B cell (primary cell): ENCODE data around the gene SRBD1. TPM values are rescaled to one million over a fixed set of nuclear protein-coding genes. Genes with fewer than 3 reads are reported as not detected.
A peak's percentile ranks its signal among the peaks of the same experiment; 100 is the strongest.

Experiments
- ATAC-seq: fragments of 200-7000 bp; cut with Tn5 transposase; one replicate; pipeline ENCODE4 v1.10.0; 2021; ENCODE audit warnings: low read depth, mild to moderate bottlenecking, moderate number of reproducible peaks, moderate library complexity
- CTCF ChIA-PET: fragments of 350-600 bp; sonication (Branson Sonifier 250); formaldehyde crosslinking; loops from one replicate; lab custom pipeline; 2021; ENCODE audit warnings: antibody characterized with exemption, inconsistent platforms; lab: Charles Lee
- POLR2A ChIA-PET: fragments of 350-600 bp; sonication (Branson Sonifier 250); formaldehyde crosslinking; loops from one replicate; lab custom pipeline; 2021; ENCODE audit warnings: antibody characterized with exemption; lab: Charles Lee
- DNase-seq: peaks from one replicate; pipeline ENCODE4 v3.0.0; 2013
- H2AFZ ChIP-seq: 2 replicates; pipeline ENCODE4 v1.6.1; 2012; ENCODE audit warnings: mild to moderate bottlenecking, low read depth, low read length; ENCODE audit not compliant: insufficient read depth, poor library complexity, severe bottlenecking
- H3K27ac ChIP-seq, 2 donors: 1 replicate in 1 of 2; 2 replicates in 1 of 2; pipeline ENCODE4 v1.5.1; 2012 to 2013; ENCODE audit warnings: low read length in 2 of 2, mild to moderate bottlenecking in 2 of 2, moderate library complexity in 1 of 2
- H3K27me3 ChIP-seq, 4 experiments: fragments of 200-600 bp in 1 of 4; sonication (generic) in 1 of 4; replicated peaks in 1 of 4; 1 replicate in 2 of 4; 2 replicates in 2 of 4; pipeline versions ENCODE4 v1.6.1 to v1.7.0; 2013 to 2016; ENCODE audit warnings: low read length in 3 of 4, mild to moderate bottlenecking in 2 of 4, mixed read lengths in 1 of 4, moderate library complexity in 1 of 4; ENCODE audit not compliant: insufficient read depth in 4 of 4, control insufficient read depth in 3 of 4; ENCODE audit errors: control extremely low read depth in 1 of 4
- H3K36me3 ChIP-seq, 2 experiments: replicated peaks in 1 of 2; 1 replicate in 1 of 2; 2 replicates in 1 of 2; pipeline versions ENCODE4 v1.6.1 to v1.7.1; 2013; ENCODE audit warnings: low read length in 1 of 2; ENCODE audit not compliant: insufficient read depth in 2 of 2, control insufficient read depth in 1 of 2; ENCODE audit errors: control extremely low read depth in 1 of 2, extremely low read depth in 1 of 2
- H3K4me1 ChIP-seq, 2 donors: fragments of 200-600 bp in 1 of 2; sonication (generic) in 1 of 2; 1 replicate in 1 of 2; 2 replicates in 1 of 2; pipeline versions ENCODE4 v1.5.1 to v1.6.1; 2013 to 2017; ENCODE audit warnings: low read length in 2 of 2; ENCODE audit not compliant: control insufficient read depth in 2 of 2, insufficient read depth in 2 of 2
- H3K4me2 ChIP-seq: replicated peaks from 2 replicates; pipeline ENCODE3; 2012; ENCODE audit warnings: mild to moderate bottlenecking, low read depth, low read length; ENCODE audit not compliant: poor library complexity, severe bottlenecking
- H3K4me3 ChIP-seq, 5 experiments: fragments of 200-600 bp in 1 of 5; sonication (generic) in 1 of 5; 1 replicate in 3 of 5; 2 replicates in 2 of 5; pipeline versions ENCODE4 v1.5.1 to v1.7.0; 2011 to 2016; ENCODE audit warnings: low read length in 4 of 5, mild to moderate bottlenecking in 4 of 5, low read depth in 2 of 5, control low read depth in 1 of 5, moderate library complexity in 1 of 5; ENCODE audit not compliant: insufficient read depth in 1 of 5; ENCODE audit errors: control extremely low read depth in 1 of 5, extremely low read depth in 1 of 5
- H3K79me2 ChIP-seq: fragments of 200-600 bp; sonication (generic); one replicate; pipeline ENCODE4 v1.6.0; 2016; ENCODE audit warnings: low read length; ENCODE audit not compliant: control insufficient read depth, insufficient read depth
- H3K9ac ChIP-seq: fragments of 200-600 bp; sonication (generic); 2 replicates; pipeline ENCODE4 v1.6.1; 2017; ENCODE audit warnings: mild to moderate bottlenecking, low read length, moderate library complexity
- H3K9me3 ChIP-seq, 3 donors: one replicate each; pipeline versions ENCODE4 v1.6.1 to v1.7.1; 2013; ENCODE audit warnings: low read length in 2 of 3; ENCODE audit not compliant: control insufficient read depth in 2 of 3, insufficient read depth in 1 of 3; ENCODE audit errors: control extremely low read depth in 1 of 3
- H4K20me1 ChIP-seq: 2 replicates; pipeline ENCODE4 v1.6.0; 2012; ENCODE audit warnings: mild to moderate bottlenecking, low read length; ENCODE audit not compliant: insufficient read depth, control insufficient read depth, poor library complexity, severe bottlenecking
- H3K27ac Mint-ChIP-seq: one replicate; pipeline ENCODE4 v1.8.0; 2021; ENCODE audit warnings: mixed read lengths
- H3K27me3 Mint-ChIP-seq: one replicate; pipeline ENCODE4 v1.8.0; 2021; ENCODE audit warnings: mixed read lengths
- H3K4me1 Mint-ChIP-seq: one replicate; pipeline ENCODE4 v1.8.0; 2021; ENCODE audit warnings: mixed read lengths
- H3K4me3 Mint-ChIP-seq: one replicate; pipeline ENCODE4 v1.8.0; 2021; ENCODE audit warnings: mixed read lengths
- H3K9me3 Mint-ChIP-seq: one replicate; pipeline ENCODE4 v1.8.0; 2022; ENCODE audit warnings: mixed read lengths; ENCODE audit not compliant: insufficient read depth
- EZH2 ChIP-seq: IDR thresholded peaks from 2 replicates; pipeline ENCODE4 v1.6.1; 2012; ENCODE audit warnings: borderline replicate concordance, low read depth, mild to moderate bottlenecking, moderate library complexity, low read length; ENCODE audit not compliant: insufficient read depth, poor library complexity, severe bottlenecking
- WGBS: methylation state at CpG from one replicate; pipeline ENCODE4 v1.1.5; 2013; ENCODE audit warnings: missing lambda C conversion rate; ENCODE audit not compliant: insufficient coverage; 5-methylcytosine and 5-hydroxymethylcytosine counted together
- intact Hi-C: fragments of 100-400 bp; cut with micrococcal nuclease; formaldehyde crosslinking; loops from one replicate; pipeline ENCODE4 v1.10.0; 2022
- polyA plus RNA-seq: library from polyadenylated mRNA; depleted of rRNA; stranded (reverse); fragments of >200 nt; gene quantifications from 2 replicates; pipeline ENCODE4 v1.2.3, GENCODE V29; 2012
- total RNA-seq, 2 donors: library from RNA; stranded (reverse); fragments of 120-200 nt in 1 of 2; gene quantifications; 1 replicate in 1 of 2; 2 replicates in 1 of 2; pipeline versions ENCODE4 v1.2.3 to v1.2.4, GENCODE V29; 2013 to 2022
- TF ChIP-seq, protein P1 (sequence below): fragments of 200-600 bp; IDR thresholded peaks from one replicate; pipeline ENCODE4 v1.8.0; 2022; ENCODE audit warnings: antibody characterized with exemption, mild to moderate bottlenecking

Gene SRBD1
- total and polyA plus RNA-seq, 2 donors (not counting 1 experiment from before 2014, with no cell fraction given): 6.2 to 27.1 TPM

DNA sequence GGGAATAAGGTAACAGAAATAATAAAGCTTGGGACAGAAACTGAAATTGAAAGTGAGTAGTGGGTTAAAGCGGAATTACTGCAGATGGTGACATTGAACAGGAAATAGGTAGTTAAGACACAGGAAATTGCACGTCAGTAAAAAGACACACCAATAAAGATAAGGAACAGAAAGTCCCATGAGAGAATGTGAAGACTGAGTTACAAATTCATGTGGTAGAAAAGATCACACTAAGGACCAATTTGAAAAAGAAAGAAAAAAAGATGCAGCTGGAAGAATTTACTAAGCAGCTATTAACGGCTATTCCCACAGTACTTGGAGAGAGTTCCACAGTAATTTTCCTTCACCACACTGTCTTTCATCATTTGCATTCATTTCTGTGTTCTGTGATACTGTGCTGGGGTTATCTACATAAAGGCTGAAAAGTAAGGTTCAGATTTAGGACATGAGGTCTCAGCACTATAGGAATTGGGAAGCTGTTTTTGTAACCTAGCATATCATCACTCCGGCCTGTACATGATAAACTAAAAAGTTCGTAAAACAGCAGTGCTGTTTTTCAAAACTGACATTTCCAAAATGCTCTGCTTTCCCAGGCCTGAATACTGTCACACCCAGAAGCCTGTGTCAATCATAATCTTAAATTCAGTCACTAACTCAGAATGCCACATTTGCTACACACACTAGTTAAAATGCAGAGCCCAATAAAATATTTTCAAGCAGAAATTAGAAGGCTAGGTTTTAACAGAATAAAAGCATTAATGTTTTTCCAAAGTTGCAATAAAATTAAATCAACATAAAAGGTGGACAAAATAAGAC, 42.9 kb downstream of the SRBD1 start:
- peak overlapping the region; percentile 54 for H3K9ac ChIP-seq
- peak overlapping the region; percentile 49 for H2AFZ ChIP-seq
- CTCF ChIA-PET: interaction anchor here (1.0 kb wide), 1 partner anchor 10 kb away, joined by 3 read pairs; no protein-coding TSS in a partner anchor

More for the DNA sequence above, 42.9 kb downstream of the SRBD1 start:
- ATAC-seq: peak; percentile 97
- Histone ChIP-seq H3K4me3 (peak overlapping the region; percentile 11 to 70 (median 50)), H3K4me1 (peaks cover 10 to 12% of the 10 kb centered on the region in 2 donors), H3K27ac (peak overlapping the region; percentile 75 to 91), H4K20me1 (no peaks in the 10 kb centered on the region), H3K4me2 (peak overlapping the region; percentile 63), H3K79me2 (peaks cover 34% of the 10 kb centered on the region), H3K36me3 (peaks cover 0 to 14% of the 10 kb centered on the region in 2 experiments), H3K27me3 (no peaks in the 10 kb centered on the region), H3K9me3 (peaks cover 0 to 3% (median 0%) of the 10 kb centered on the region in 3 donors)
- Mint-ChIP-seq H3K4me1 (peaks cover 10% of the 10 kb centered on the region), H3K4me3 (peak overlapping the region; percentile 85), H3K27ac (peak overlapping the region; percentile 86), H3K9me3 (peaks cover 3% of the 10 kb centered on the region), H3K27me3 (no peaks in the 10 kb centered on the region)
- 50% methylated on average over 2 of the region's 5 CpGs for WGBS
- no peak for TF ChIP-seq EZH2
- TF ChIP-seq, protein P1, sequence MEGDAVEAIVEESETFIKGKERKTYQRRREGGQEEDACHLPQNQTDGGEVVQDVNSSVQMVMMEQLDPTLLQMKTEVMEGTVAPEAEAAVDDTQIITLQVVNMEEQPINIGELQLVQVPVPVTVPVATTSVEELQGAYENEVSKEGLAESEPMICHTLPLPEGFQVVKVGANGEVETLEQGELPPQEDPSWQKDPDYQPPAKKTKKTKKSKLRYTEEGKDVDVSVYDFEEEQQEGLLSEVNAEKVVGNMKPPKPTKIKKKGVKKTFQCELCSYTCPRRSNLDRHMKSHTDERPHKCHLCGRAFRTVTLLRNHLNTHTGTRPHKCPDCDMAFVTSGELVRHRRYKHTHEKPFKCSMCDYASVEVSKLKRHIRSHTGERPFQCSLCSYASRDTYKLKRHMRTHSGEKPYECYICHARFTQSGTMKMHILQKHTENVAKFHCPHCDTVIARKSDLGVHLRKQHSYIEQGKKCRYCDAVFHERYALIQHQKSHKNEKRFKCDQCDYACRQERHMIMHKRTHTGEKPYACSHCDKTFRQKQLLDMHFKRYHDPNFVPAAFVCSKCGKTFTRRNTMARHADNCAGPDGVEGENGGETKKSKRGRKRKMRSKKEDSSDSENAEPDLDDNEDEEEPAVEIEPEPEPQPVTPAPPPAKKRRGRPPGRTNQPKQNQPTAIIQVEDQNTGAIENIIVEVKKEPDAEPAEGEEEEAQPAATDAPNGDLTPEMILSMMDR: no peak
- peak; percentile 88 for DNase-seq
- intact Hi-C loops: loop anchor here (1.0 to 10.0 kb wide), 6 partner anchors 43 to 1573 kb away; partner anchors contain the start of genes CAMKMT, LRPPRC, PPM1B and PREPL
- POLR2A ChIA-PET: no interaction called here
